GM23338 (cell line): Measurements from ENCODE around the gene ORC3. TPM values are rescaled to one million over a fixed set of nuclear protein-coding genes. Genes with fewer than 3 reads are reported as not detected.

Experiments
- polyA plus RNA-seq: library from polyadenylated mRNA; unstranded; fragments of >200 nt; fragmentation: Nextera tagmentation; extraction: Ambion mirVana; gene quantifications from 2 replicates; pipeline ENCODE4 v1.2.1, GENCODE V29; 2016
- total RNA-seq: library from RNA; depleted of rRNA; stranded (reverse); fragments of >200 nt; shearing (Covaris generic); gene quantifications from 2 replicates; pipeline ENCODE4 v1.2.3, GENCODE V29; 2014; rRNA removed

Gene ORC3
- total and polyA plus RNA-seq, 2 experiments from 2014 or later, result 53.1 to 78.4 TPM

Other genes starting within 250 kb of the ORC3 start
- gene C6orf163, start 245.3 kb upstream of the ORC3 start, total RNA-seq, result 2.3 and 3.1 TPM in 2 replicates
- gene C6orf163, start 245.3 kb upstream of the ORC3 start, polyA plus RNA-seq, result 4.1 and 5.4 TPM in 2 replicates
- not detected in 2 replicates for gene CFAP206, start 182.2 kb upstream of the ORC3 start, total RNA-seq
- not detected in 2 replicates for gene CFAP206, start 182.2 kb upstream of the ORC3 start, polyA plus RNA-seq
- 11.1 and 11.8 TPM in 2 replicates for gene SLC35A1, start 117.2 kb upstream of the ORC3 start, total RNA-seq
- 13.6 and 15.1 TPM in 2 replicates for gene SLC35A1, start 117.2 kb upstream of the ORC3 start, polyA plus RNA-seq
- gene RARS2, start 148 bp upstream of the ORC3 start, total RNA-seq, result 29.6 and 31.8 TPM in 2 replicates
- gene RARS2, start 148 bp upstream of the ORC3 start, polyA plus RNA-seq, result 33.9 and 38.5 TPM in 2 replicates
- gene AKIRIN2, start 112.1 kb downstream of the ORC3 start, total RNA-seq, result 57.4 and 62.1 TPM in 2 replicates
- 89.9 and 98.1 TPM in 2 replicates for gene AKIRIN2, start 112.1 kb downstream of the ORC3 start, polyA plus RNA-seq